IMR-90 (cell line): ENCODE results near the gene SLIT3.

ENCODE experiments used
- FOS ChIP-seq: fragments of 150-350 bp; IDR thresholded peaks from 2 replicates; pipeline ENCODE4 v1.6.1; 2016; ENCODE audit warnings: low read depth, low read length
- MAZ ChIP-seq: IDR thresholded peaks from 2 replicates; pipeline ENCODE4 v1.6.1; 2012; ENCODE audit warnings: low read depth, mild to moderate bottlenecking, low read length, improper control_type of control experiment, moderate library complexity, borderline replicate concordance
- POLR2A ChIP-seq: IDR thresholded peaks from 2 replicates; pipeline ENCODE4 v1.6.1; 2012; ENCODE audit warnings: mild to moderate bottlenecking, low read depth, low read length
- RAD21 ChIP-seq: IDR thresholded peaks from 2 replicates; pipeline ENCODE4 v1.6.1; 2012; ENCODE audit warnings: low read length, improper control_type of control experiment
- RFX5 ChIP-seq: IDR thresholded peaks from 2 replicates; pipeline ENCODE4 v1.8.0; 2012; ENCODE audit warnings: low read depth, mild to moderate bottlenecking, low read length, moderate library complexity
- TF ChIP-seq, protein P1 (sequence below): conservative IDR thresholded peaks from 2 replicates; pipeline ENCODE4 v1.5.1; 2012; ENCODE audit warnings: mild to moderate bottlenecking, low read depth, low read length, improper control_type of control experiment
- TF ChIP-seq, protein P2 (sequence below): fragments of 150-350 bp; IDR thresholded peaks from 2 replicates; pipeline ENCODE4 v1.6.1; 2016; ENCODE audit warnings: low read depth, mild to moderate bottlenecking, low read length, moderate library complexity, borderline replicate concordance
- TF ChIP-seq, protein P3 (sequence below): fragments of 150-350 bp; IDR thresholded peaks from 2 replicates; pipeline ENCODE4 v1.6.1; 2017; ENCODE audit warnings: mild to moderate bottlenecking, antibody characterized with exemption, low read length, low read depth

DNA sequence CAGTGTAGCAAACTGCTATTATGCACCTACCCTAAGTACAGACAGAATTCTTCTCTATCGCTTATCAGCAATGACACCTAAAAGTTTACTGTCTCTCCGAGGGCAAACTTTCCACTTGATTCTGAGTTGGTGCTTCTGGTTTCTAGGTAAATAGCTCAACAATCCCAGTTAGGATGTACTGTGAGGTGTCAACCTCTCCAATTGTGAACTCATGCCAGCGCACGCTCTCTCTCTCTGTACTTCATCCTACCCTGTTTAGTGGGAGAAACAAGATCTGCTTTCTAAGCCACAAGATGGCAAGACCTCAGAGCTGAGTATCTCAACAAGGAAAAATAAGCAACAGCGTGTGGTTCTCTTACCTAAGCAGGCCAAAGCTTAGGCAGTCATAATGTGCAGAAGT is 335.3 kb downstream of the SLIT3 start:
- TF ChIP-seq, protein P1, sequence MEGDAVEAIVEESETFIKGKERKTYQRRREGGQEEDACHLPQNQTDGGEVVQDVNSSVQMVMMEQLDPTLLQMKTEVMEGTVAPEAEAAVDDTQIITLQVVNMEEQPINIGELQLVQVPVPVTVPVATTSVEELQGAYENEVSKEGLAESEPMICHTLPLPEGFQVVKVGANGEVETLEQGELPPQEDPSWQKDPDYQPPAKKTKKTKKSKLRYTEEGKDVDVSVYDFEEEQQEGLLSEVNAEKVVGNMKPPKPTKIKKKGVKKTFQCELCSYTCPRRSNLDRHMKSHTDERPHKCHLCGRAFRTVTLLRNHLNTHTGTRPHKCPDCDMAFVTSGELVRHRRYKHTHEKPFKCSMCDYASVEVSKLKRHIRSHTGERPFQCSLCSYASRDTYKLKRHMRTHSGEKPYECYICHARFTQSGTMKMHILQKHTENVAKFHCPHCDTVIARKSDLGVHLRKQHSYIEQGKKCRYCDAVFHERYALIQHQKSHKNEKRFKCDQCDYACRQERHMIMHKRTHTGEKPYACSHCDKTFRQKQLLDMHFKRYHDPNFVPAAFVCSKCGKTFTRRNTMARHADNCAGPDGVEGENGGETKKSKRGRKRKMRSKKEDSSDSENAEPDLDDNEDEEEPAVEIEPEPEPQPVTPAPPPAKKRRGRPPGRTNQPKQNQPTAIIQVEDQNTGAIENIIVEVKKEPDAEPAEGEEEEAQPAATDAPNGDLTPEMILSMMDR = no peak
- TF ChIP-seq POLR2A (no peak), RFX5 (no peak), MAZ (no peak), FOS (no peak), RAD21 (no peak)
- TF ChIP-seq, protein P2, sequence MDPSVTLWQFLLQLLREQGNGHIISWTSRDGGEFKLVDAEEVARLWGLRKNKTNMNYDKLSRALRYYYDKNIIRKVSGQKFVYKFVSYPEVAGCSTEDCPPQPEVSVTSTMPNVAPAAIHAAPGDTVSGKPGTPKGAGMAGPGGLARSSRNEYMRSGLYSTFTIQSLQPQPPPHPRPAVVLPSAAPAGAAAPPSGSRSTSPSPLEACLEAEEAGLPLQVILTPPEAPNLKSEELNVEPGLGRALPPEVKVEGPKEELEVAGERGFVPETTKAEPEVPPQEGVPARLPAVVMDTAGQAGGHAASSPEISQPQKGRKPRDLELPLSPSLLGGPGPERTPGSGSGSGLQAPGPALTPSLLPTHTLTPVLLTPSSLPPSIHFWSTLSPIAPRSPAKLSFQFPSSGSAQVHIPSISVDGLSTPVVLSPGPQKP = no peak
- TF ChIP-seq, protein P3, sequence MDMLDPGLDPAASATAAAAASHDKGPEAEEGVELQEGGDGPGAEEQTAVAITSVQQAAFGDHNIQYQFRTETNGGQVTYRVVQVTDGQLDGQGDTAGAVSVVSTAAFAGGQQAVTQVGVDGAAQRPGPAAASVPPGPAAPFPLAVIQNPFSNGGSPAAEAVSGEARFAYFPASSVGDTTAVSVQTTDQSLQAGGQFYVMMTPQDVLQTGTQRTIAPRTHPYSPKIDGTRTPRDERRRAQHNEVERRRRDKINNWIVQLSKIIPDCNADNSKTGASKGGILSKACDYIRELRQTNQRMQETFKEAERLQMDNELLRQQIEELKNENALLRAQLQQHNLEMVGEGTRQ = no peak
